A673 (cell line): ENCODE results near the gene EDA. TPM values are rescaled to one million over a fixed set of nuclear protein-coding genes. Genes with fewer than 3 reads are reported as not detected.

Source experiments
- BruUV-seq: library from RNA; stranded (reverse); fragments of 400-500 nt; replicated peaks from 2 replicates; lab custom pipeline; 2021; lab: Mats Ljungman, UMichigan
- CTCF ChIA-PET: fragments of 300-600 bp; sonication (Branson Sonifier 250); formaldehyde crosslinking; loops from one replicate; lab custom pipeline; 2022; ENCODE audit warnings: antibody characterized with exemption; lab: Charles Lee
- POLR2A ChIA-PET: fragments of 300-600 bp; sonication (Branson Sonifier 250); formaldehyde crosslinking; loops from one replicate; lab custom pipeline; 2022; ENCODE audit warnings: antibody characterized with exemption; ENCODE audit not compliant: low non-redundant PET; lab: Charles Lee
- DNase-seq: peaks from one replicate; pipeline ENCODE4 v3.0.0-alpha.2; 2015; ENCODE audit warnings: low spot score
- H3K27ac ChIP-seq: fragments of 200-600 bp; sonication (generic); 2 replicates; pipeline ENCODE4 v1.5.1; 2016; ENCODE audit warnings: mixed run types, low read depth, mild to moderate bottlenecking, mixed read lengths, antibody characterized with exemption, low read length; ENCODE audit not compliant: poor library complexity, severe bottlenecking
- H3K27me3 ChIP-seq: fragments of 200-600 bp; sonication (generic); replicated peaks from 2 replicates; pipeline ENCODE4 v1.6.1; 2017; ENCODE audit warnings: mixed run types, low read depth, mild to moderate bottlenecking, mixed read lengths, antibody characterized with exemption, low read length; ENCODE audit not compliant: insufficient read depth, poor library complexity
- H3K36me3 ChIP-seq: fragments of 200-600 bp; sonication (generic); 2 replicates; pipeline ENCODE4 v1.6.1; 2016; ENCODE audit warnings: mixed run types, mild to moderate bottlenecking, mixed read lengths, antibody characterized with exemption, low read length; ENCODE audit not compliant: insufficient read depth, poor library complexity, severe bottlenecking
- H3K4me1 ChIP-seq: fragments of 200-600 bp; sonication (generic); 2 replicates; pipeline ENCODE4 v1.6.1; 2017; ENCODE audit warnings: mixed run types, mild to moderate bottlenecking, mixed read lengths, antibody characterized with exemption, low read length; ENCODE audit not compliant: insufficient read depth, poor library complexity, severe bottlenecking
- H3K4me3 ChIP-seq: fragments of 200-600 bp; sonication (generic); 2 replicates; pipeline ENCODE4 v1.5.1; 2016; ENCODE audit warnings: low read depth, mixed run types, mild to moderate bottlenecking, mixed read lengths, low read length; ENCODE audit not compliant: poor library complexity, severe bottlenecking
- H3K9me3 ChIP-seq: fragments of 200-600 bp; sonication (generic); 2 replicates; pipeline ENCODE4 v1.6.1; 2016; ENCODE audit warnings: mixed run types, low read depth, mild to moderate bottlenecking, mixed read lengths, antibody characterized with exemption, low read length; ENCODE audit not compliant: poor library complexity, severe bottlenecking
- CTCF ChIP-seq: fragments of 300-800, 200-600 bp; sonication (generic); conservative IDR thresholded peaks from 2 replicates; pipeline ENCODE4 v1.5.1; 2017; ENCODE audit warnings: low read depth, mild to moderate bottlenecking, antibody characterized with exemption, low read length, moderate library complexity, mixed read lengths
- EZH2 ChIP-seq: fragments of 200-600 bp; sonication (generic); IDR thresholded peaks from 2 replicates; pipeline ENCODE4 v1.6.1; 2017; ENCODE audit warnings: borderline replicate concordance, low read depth, mild to moderate bottlenecking, mixed read lengths, antibody characterized with exemption, low read length; ENCODE audit not compliant: poor library complexity, severe bottlenecking
- intact Hi-C: fragments of 100-400 bp; cut with micrococcal nuclease; formaldehyde crosslinking; loops from one replicate; pipeline ENCODE4 v1.10.0; 2022; ENCODE audit not compliant: unreplicated experiment
- total RNA-seq: library from RNA; stranded (reverse); gene quantifications from 2 replicates; pipeline ENCODE4 v1.2.3, GENCODE V29; 2021

Gene EDA
- total RNA-seq, 1 experiment from 2014 or later, result 3.3 TPM

- Histone ChIP-seq H3K4me1 (no peaks in the 10 kb centered on the region), H3K4me3 (no peak overlapping the region), H3K27me3 (no peaks in the 10 kb centered on the region), H3K27ac (no peak overlapping the region), H3K36me3 (no peaks in the 10 kb centered on the region), H3K9me3 (no peaks in the 10 kb centered on the region)
- CTCF ChIA-PET, result interaction anchor here (0.6 to 1.2 kb wide), 3 partner anchors 18 to 492 kb away, joined by 3 to 5 read pairs (median 4); no protein-coding TSS in a partner anchor
- BruUV-seq, result no TSS peak
- DNase-seq, result peak; percentile 7
- intact Hi-C loops, result loop anchor here (1.0 to 10.0 kb wide), 2 partner anchors 492 to 605 kb away; no protein-coding TSS in a partner anchor
- POLR2A ChIA-PET, result no interaction called here
- TF ChIP-seq CTCF (no peak), EZH2 (no peak)
Observed at GRCh38 chrX:70029863-70030262, 413.9 kb downstream of the EDA start.

- CTCF ChIA-PET, result interaction anchor here (0.6 to 1.2 kb wide), 4 partner anchors 19 to 492 kb away, joined by 3 to 5 read pairs (median 4); no protein-coding TSS in a partner anchor
- H3K36me3 ChIP-seq, result no peaks in the 10 kb centered on the region
- H3K27ac ChIP-seq, result no peak overlapping the region
- TF ChIP-seq CTCF (peak; percentile 86), EZH2 (no peak)
- no peak overlapping the region for H3K4me3 ChIP-seq
- POLR2A ChIA-PET, result no interaction called here
- H3K4me1 ChIP-seq, result no peaks in the 10 kb centered on the region
- BruUV-seq, result no TSS peak
- intact Hi-C loops, result loop anchor here (1.0 to 10.0 kb wide), 2 partner anchors 492 to 606 kb away; no protein-coding TSS in a partner anchor
- DNase-seq, result peak; percentile 75
- no peaks in the 10 kb centered on the region for H3K27me3 ChIP-seq
- no peaks in the 10 kb centered on the region for H3K9me3 ChIP-seq
Observed at GRCh38 chrX:70030301-70030767, 414.4 kb downstream of the EDA start.

- DNase-seq, result no peak
- CTCF ChIA-PET, result no interaction called here
- Histone ChIP-seq H3K36me3 (no peaks in the 10 kb centered on the region), H3K4me1 (no peaks in the 10 kb centered on the region), H3K9me3 (no peaks in the 10 kb centered on the region), H3K27me3 (no peaks in the 10 kb centered on the region), H3K27ac (no peak overlapping the region), H3K4me3 (no peak overlapping the region)
- POLR2A ChIA-PET, result no interaction called here
- no TSS peak for BruUV-seq
- intact Hi-C loops, result loop anchor here (1.0 to 10.0 kb wide), 2 partner anchors 65 to 608 kb away; no protein-coding TSS in a partner anchor
- TF ChIP-seq CTCF (no peak), EZH2 (no peak)
Observed at GRCh38 chrX:70032792-70033191, 416.9 kb downstream of the EDA start.
